Ascending aorta (tissue), 2 donors: Measurements from ENCODE around the gene CDC37L1. TPM values are rescaled to one million over a fixed set of nuclear protein-coding genes. Genes with fewer than 3 reads are reported as not detected.

Experiments
- DNase-seq, 2 donors: peaks; one replicate each; pipeline ENCODE4 v3.0.0-alpha.2; 2019; ENCODE audit warnings: low spot score in 2 of 2
- H3K27ac ChIP-seq, 2 donors: fragments of 200-600 bp; sonication (generic); one replicate each; pipeline ENCODE4 v1.5.1; 2016 to 2017; ENCODE audit warnings: mild to moderate bottlenecking in 1 of 2
- H3K27me3 ChIP-seq: fragments of 200-600 bp; sonication (generic); one replicate; pipeline ENCODE4 v1.5.1; 2017
- H3K36me3 ChIP-seq, 2 donors: fragments of 200-600 bp; sonication (generic); one replicate each; pipeline ENCODE4 v1.5.1; 2016
- H3K4me1 ChIP-seq, 2 donors: fragments of 200-600 bp; sonication (generic); one replicate each; pipeline ENCODE4 v1.5.1; 2016 to 2017; ENCODE audit warnings: mild to moderate bottlenecking in 1 of 2
- H3K4me3 ChIP-seq, 2 donors: fragments of 200-600 bp; sonication (generic); one replicate each; pipeline ENCODE4 v1.5.1; 2016 to 2017; ENCODE audit warnings: mild to moderate bottlenecking in 1 of 2
- H3K9me3 ChIP-seq, 2 donors: fragments of 200-600 bp; sonication (generic); one replicate each; pipeline ENCODE4 v1.5.1; 2016
- intact Hi-C: fragments of 100-400 bp; cut with DNase I; formaldehyde crosslinking; loops from one replicate; pipeline ENCODE4 v1.15.1; 2023
- total RNA-seq: library from RNA; depleted of rRNA; stranded (reverse); fragments of >200 nt; gene quantifications from one replicate; pipeline ENCODE4 v1.1.0, GENCODE V29; 2016
- TF ChIP-seq, protein P1 (sequence below), 3 experiments: fragments of 200-600 bp in 2 of 3; fragments of 450-650 bp in 1 of 3; sonication (generic) in 2 of 3; IDR thresholded peaks; one replicate each; pipeline ENCODE4 v1.5.1; 2016 to 2019; ENCODE audit warnings: antibody characterized with exemption in 3 of 3, mild to moderate bottlenecking in 1 of 3, moderate library complexity in 1 of 3

CDC37L1 gene
- total RNA-seq, 1 donor from 2014 or later, result 17.2 TPM

DNA sequence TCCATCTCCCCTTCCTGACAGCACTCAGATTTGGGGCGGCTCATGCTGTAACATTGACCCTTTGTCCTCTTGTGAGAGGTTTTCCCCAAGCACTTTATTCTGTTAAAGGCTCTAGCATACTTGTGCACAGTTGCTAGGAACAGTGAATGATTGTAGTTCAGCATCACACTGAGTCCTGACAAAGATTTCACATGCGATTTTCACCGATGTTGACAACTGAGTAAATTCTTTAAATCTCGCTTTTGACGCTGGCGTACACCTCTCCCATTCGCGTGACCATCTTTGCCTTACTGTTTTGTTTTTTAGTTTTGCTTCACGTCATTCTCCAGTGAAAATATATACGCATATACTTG is 780 bp downstream of the CDC37L1 start:
- peaks cover 0 to under 1% of the 10 kb centered on the region in 2 donors for H3K36me3 ChIP-seq
- no peaks in the 10 kb centered on the region for H3K27me3 ChIP-seq
- no peak for DNase-seq
- H3K27ac ChIP-seq, result peak overlapping the region; percentile 97 to 98
- TF ChIP-seq, protein P1, sequence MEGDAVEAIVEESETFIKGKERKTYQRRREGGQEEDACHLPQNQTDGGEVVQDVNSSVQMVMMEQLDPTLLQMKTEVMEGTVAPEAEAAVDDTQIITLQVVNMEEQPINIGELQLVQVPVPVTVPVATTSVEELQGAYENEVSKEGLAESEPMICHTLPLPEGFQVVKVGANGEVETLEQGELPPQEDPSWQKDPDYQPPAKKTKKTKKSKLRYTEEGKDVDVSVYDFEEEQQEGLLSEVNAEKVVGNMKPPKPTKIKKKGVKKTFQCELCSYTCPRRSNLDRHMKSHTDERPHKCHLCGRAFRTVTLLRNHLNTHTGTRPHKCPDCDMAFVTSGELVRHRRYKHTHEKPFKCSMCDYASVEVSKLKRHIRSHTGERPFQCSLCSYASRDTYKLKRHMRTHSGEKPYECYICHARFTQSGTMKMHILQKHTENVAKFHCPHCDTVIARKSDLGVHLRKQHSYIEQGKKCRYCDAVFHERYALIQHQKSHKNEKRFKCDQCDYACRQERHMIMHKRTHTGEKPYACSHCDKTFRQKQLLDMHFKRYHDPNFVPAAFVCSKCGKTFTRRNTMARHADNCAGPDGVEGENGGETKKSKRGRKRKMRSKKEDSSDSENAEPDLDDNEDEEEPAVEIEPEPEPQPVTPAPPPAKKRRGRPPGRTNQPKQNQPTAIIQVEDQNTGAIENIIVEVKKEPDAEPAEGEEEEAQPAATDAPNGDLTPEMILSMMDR (IDR thresholded peaks at IDR 0.05), result no peak
- H3K4me3 ChIP-seq, result peak overlapping the region; percentile 79 to 91
- H3K4me1 ChIP-seq, result peaks cover 0 to 16% of the 10 kb centered on the region in 2 donors
- H3K9me3 ChIP-seq, result no peaks in the 10 kb centered on the region
- intact Hi-C loops, result loop anchor here (1.0 to 5.0 kb wide), 2 partner anchors 61 to 757 kb away; partner anchors contain the start of genes AK3 and PLGRKT

- TF ChIP-seq, protein P1 (IDR thresholded peaks at IDR 0.05), result no peak
- peak overlapping the region; percentile 79 to 91 for H3K4me3 ChIP-seq
- no peak for DNase-seq
- H3K27ac ChIP-seq, result peak overlapping the region; percentile 97 to 98
- no peaks in the 10 kb centered on the region for H3K9me3 ChIP-seq
- H3K36me3 ChIP-seq, result peaks cover 2 to 7% of the 10 kb centered on the region in 2 donors
- H3K4me1 ChIP-seq, result peaks cover 0 to 16% of the 10 kb centered on the region in 2 donors
- intact Hi-C loops, result loop anchor here (1.0 to 5.0 kb wide), 2 partner anchors 61 to 757 kb away; partner anchors contain the start of genes AK3 and PLGRKT
- H3K27me3 ChIP-seq, result no peaks in the 10 kb centered on the region
These were observed 1.4 kb downstream of the CDC37L1 start for GRCh38 chr9:4680750-4681149.

DNA sequence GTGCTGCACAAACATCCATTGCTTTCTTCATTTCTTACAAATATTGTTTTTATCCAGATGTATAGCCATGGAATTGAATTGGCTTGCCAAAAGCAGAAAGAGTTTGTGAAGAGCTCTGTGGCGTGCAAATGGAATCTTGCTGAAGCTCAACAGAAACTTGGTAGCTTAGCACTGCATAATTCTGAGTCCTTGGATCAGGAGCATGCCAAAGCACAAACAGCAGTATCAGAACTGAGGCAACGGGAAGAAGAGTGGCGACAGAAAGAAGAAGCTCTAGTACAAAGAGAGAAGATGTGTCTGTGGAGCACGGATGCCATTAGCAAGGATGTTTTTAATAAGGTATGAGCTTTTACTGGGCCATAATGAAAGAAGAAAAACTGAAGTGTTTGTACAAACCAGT is 5.5 kb downstream of the CDC37L1 start:
- peaks cover 0 to 48% of the 10 kb centered on the region in 2 donors for H3K4me1 ChIP-seq
- H3K36me3 ChIP-seq, result peaks cover 4 to 13% of the 10 kb centered on the region in 2 donors
- DNase-seq, result no peak
- TF ChIP-seq, protein P1 (IDR thresholded peaks at IDR 0.05), result no peak
- H3K27me3 ChIP-seq, result no peaks in the 10 kb centered on the region
- intact Hi-C loops, result loop anchor here (5.0 kb wide), 1 partner anchor 752 kb away; the partner anchor contains the start of gene PLGRKT
- no peak overlapping the region for H3K4me3 ChIP-seq
- no peaks in the 10 kb centered on the region for H3K9me3 ChIP-seq
- no peak overlapping the region for H3K27ac ChIP-seq

DNA sequence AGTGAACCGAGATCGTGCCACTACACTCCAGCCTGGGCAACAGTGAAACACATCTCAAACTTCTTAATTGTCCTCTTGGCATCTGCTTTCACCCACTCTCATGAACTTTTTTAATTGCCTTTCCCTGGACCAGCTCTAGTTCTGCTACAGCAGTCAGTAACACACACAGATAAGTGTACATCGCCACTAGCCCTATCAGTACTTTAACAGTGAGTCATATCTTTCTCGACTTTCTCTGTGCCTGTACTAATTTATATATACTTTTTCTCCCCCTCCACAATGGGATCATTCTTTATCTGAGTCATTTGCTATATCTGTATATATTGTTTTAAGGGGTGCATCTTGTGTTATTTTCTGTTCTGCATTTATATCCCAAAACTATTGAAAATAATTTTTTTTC is 6.7 kb downstream of the CDC37L1 start:
- TF ChIP-seq, protein P1 (IDR thresholded peaks at IDR 0.05), result no peak
- H3K4me3 ChIP-seq, result no peak overlapping the region
- no peaks in the 10 kb centered on the region for H3K27me3 ChIP-seq
- peak overlapping the region; percentile 31 to 65 for H3K27ac ChIP-seq
- no peaks in the 10 kb centered on the region for H3K9me3 ChIP-seq
- DNase-seq, result no peak
- H3K4me1 ChIP-seq, result peaks cover 0 to 54% of the 10 kb centered on the region in 2 donors
- H3K36me3 ChIP-seq, result peaks cover 4 to 23% of the 10 kb centered on the region in 2 donors
- intact Hi-C loops, result no loop called here

GRCh38 chr9:4686584-4686983 is 7.2 kb downstream of the CDC37L1 start:
- TF ChIP-seq, protein P1 (IDR thresholded peaks at IDR 0.05), result no peak
- Histone ChIP-seq H3K9me3 (no peaks in the 10 kb centered on the region), H3K27me3 (no peaks in the 10 kb centered on the region), H3K4me1 (peaks cover 0 to 56% of the 10 kb centered on the region in 2 donors), H3K36me3 (peaks cover 4 to 28% of the 10 kb centered on the region in 2 donors), H3K4me3 (no peak overlapping the region), H3K27ac (peak overlapping the region; percentile 31 to 65)
- intact Hi-C loops, result no loop called here
- DNase-seq, result no peak
